Osteocyte (in vitro differentiated cells): ENCODE measurements around the gene NRIP2. TPM values are rescaled to one million over a fixed set of nuclear protein-coding genes. Genes with fewer than 3 reads are reported as not detected.

Source experiments
- DNase-seq: peaks from one replicate; pipeline ENCODE4 v3.0.0; 2021; ENCODE audit warnings: mixed read lengths; ENCODE audit not compliant: unreplicated experiment; ENCODE audit errors: extremely low spot score
- H3K27ac Mint-ChIP-seq: one replicate; pipeline ENCODE4 v1.8.0; 2021; ENCODE audit warnings: mild to moderate bottlenecking, mixed read lengths; ENCODE audit not compliant: unreplicated experiment
- H3K27me3 Mint-ChIP-seq: one replicate; pipeline ENCODE4 v1.8.0; 2021; ENCODE audit warnings: mixed read lengths; ENCODE audit not compliant: unreplicated experiment
- H3K36me3 Mint-ChIP-seq: one replicate; pipeline ENCODE4 v1.8.0; 2021; ENCODE audit warnings: mixed read lengths; ENCODE audit not compliant: unreplicated experiment
- H3K4me1 Mint-ChIP-seq: one replicate; pipeline ENCODE4 v1.8.0; 2021; ENCODE audit warnings: mixed read lengths; ENCODE audit not compliant: unreplicated experiment
- H3K4me3 Mint-ChIP-seq: one replicate; pipeline ENCODE4 v1.8.0; 2021; ENCODE audit warnings: mild to moderate bottlenecking, moderate library complexity, mixed read lengths; ENCODE audit not compliant: unreplicated experiment
- H3K9me3 Mint-ChIP-seq: one replicate; pipeline ENCODE4 v1.8.0; 2021; ENCODE audit warnings: mixed read lengths; ENCODE audit not compliant: unreplicated experiment
- total RNA-seq: library from RNA; stranded (reverse); gene quantifications from 2 replicates; pipeline ENCODE4 v1.2.1, GENCODE V29; 2021
- TF ChIP-seq, protein P1 (sequence below): fragments of 200-600 bp; sonication (generic); IDR thresholded peaks from 2 replicates; pipeline ENCODE4 v1.5.0; 2021; ENCODE audit warnings: antibody characterized with exemption, mild to moderate bottlenecking, moderate library complexity

NRIP2 gene
- total RNA-seq, 1 donor from 2014 or later = not detected

DNA sequence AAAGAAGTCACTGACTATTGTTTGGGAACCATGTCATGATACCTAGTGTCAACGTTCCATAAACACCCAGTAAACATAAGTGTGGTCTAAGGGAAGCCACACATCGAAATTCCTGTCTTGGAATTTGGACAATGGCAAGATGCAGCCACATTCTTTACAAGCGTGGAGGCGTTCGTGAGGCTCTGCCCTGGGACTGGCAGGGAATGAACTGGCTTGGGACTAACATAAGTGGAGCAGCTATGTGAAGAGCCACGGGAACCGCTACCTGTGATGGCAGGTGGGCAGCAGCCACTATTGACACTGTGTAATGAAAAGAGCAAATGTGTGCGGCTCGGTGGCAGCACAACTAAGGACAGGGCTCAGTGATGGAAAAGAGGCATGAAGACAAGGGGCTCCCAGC, 10.0 kb upstream of the NRIP2 start:
- H3K4me1 Mint-ChIP-seq = peaks cover 43% of the 10 kb centered on the region
- H3K36me3 Mint-ChIP-seq = peaks cover 4% of the 10 kb centered on the region
- no peak for DNase-seq
- peak overlapping the region; percentile 78 for H3K27ac Mint-ChIP-seq
- H3K27me3 Mint-ChIP-seq = no peaks in the 10 kb centered on the region
- no peak overlapping the region for H3K4me3 Mint-ChIP-seq
- H3K9me3 Mint-ChIP-seq = no peaks in the 10 kb centered on the region
- TF ChIP-seq, protein P1, sequence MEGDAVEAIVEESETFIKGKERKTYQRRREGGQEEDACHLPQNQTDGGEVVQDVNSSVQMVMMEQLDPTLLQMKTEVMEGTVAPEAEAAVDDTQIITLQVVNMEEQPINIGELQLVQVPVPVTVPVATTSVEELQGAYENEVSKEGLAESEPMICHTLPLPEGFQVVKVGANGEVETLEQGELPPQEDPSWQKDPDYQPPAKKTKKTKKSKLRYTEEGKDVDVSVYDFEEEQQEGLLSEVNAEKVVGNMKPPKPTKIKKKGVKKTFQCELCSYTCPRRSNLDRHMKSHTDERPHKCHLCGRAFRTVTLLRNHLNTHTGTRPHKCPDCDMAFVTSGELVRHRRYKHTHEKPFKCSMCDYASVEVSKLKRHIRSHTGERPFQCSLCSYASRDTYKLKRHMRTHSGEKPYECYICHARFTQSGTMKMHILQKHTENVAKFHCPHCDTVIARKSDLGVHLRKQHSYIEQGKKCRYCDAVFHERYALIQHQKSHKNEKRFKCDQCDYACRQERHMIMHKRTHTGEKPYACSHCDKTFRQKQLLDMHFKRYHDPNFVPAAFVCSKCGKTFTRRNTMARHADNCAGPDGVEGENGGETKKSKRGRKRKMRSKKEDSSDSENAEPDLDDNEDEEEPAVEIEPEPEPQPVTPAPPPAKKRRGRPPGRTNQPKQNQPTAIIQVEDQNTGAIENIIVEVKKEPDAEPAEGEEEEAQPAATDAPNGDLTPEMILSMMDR = no peak

DNA sequence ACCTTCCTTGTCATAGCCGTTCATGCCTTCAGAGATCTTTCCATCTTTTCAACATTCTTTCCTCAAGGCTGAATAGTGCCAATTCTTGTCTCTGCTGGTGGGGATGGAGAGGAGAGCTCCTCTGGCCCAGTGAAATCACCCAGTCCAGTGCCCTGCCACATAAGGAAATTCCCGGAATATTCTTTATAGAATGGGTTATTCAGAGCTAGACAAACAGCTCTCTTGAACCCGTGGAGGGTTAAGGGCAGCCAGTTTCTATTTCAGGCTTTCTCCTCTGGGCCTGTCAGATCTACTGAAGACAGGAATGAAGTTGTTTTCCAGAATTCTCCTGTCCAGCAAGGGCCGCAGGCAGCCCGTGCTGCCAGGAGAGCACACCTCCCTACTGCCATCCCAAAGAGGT, 8.1 kb upstream of the NRIP2 start:
- Mint-ChIP-seq H3K27me3 (no peaks in the 10 kb centered on the region), H3K27ac (no peak overlapping the region)

DNA sequence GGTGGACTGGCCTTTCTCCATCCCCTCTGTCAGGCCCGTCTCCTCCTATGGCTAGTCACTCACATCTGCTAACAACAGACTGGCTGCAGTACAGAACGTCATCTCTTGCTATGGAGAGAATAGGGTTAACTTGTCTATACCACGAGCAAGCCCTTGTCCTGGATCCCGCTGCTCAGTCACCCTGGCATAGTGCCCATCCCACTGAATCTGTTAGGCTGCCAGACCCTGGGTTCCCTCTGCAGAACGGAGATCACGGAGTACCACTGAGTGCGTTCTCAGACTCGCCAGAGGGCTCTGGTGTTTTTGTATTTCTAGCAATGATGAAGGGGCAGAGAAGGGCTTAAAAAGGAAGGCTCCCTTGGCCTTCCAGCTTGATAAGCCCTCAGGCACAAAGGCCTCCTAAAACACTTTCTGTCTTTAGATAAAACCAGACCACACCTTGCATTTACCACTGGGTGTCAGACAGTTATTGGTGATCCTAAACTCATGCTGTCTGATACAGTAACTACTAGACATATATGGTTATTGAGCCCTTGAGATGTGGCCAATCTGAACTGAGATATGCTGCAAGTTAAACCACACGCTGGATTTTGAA, 6.3 kb upstream of the NRIP2 start:
- Mint-ChIP-seq H3K27me3 (no peaks in the 10 kb centered on the region), H3K27ac (no peak overlapping the region), H3K4me1 (peaks cover 23% of the 10 kb centered on the region), H3K36me3 (peaks cover 7% of the 10 kb centered on the region), H3K4me3 (no peak overlapping the region), H3K9me3 (no peaks in the 10 kb centered on the region)
- TF ChIP-seq, protein P1 = no peak
- no peak for DNase-seq

More for the DNA sequence above, 8.1 kb upstream of the NRIP2 start:
- Mint-ChIP-seq H3K4me3 (no peak overlapping the region), H3K4me1 (peaks cover 28% of the 10 kb centered on the region), H3K9me3 (no peaks in the 10 kb centered on the region), H3K36me3 (peaks cover 7% of the 10 kb centered on the region)
- DNase-seq = no peak
- TF ChIP-seq, protein P1 = no peak

DNA sequence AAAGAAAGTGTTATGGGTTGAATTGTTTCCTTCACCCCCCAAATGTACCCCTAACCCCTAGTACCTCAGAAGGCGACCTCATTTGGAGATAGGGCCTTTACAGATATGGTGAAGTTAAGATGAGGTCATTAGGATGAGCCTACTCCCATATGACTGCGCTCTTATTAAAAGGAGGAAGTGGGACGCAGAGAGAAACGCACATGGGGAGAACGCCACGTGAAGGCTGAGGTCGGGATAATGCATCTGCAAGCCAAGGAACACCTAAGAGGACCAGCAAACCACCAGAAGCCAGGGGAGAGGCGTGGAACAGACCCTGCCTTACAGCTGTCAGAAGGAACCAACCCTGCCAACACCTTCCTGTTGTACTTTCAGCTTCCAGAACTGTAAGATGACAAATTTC, 1.7 kb upstream of the NRIP2 start:
- TF ChIP-seq, protein P1 = no peak
- Mint-ChIP-seq H3K4me1 (peaks cover 15% of the 10 kb centered on the region), H3K9me3 (no peaks in the 10 kb centered on the region), H3K27ac (no peak overlapping the region), H3K36me3 (peaks cover 13% of the 10 kb centered on the region), H3K27me3 (no peaks in the 10 kb centered on the region), H3K4me3 (no peak overlapping the region)
- DNase-seq = no peak

DNA sequence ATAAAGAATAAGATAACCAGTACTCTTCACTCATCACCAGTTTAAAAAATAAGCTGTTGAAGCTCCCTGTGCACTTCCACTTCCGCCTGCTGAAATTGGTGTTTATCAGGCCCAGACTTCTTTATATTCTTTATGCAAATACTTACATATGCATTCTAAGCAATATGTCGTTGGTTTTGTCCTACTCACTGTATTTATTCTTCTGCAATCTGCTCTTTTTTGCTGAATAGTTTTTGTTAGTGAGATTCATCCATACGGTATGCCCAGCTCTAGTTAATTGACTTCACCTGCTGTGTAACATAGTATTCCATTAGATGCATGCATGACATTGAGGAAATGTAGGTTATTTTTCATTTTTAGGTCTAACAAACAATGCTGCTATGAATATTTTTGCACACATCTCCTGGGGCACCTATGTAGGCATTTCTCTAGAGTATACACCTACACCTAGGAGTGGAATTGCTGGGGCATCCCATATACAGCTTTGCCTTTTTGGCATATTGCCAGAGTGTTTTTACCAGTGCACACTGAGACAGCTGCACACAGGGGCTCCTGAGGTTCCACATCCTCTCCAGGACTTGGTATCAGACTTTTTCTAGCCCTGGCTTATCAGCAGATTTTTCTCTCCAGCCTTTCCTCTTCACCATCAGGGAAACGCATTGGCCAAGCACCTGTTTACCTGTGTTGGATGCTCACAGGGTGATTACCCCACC, 1.0 kb upstream of the NRIP2 start:
- H3K27me3 Mint-ChIP-seq = no peaks in the 10 kb centered on the region
- no peaks in the 10 kb centered on the region for H3K9me3 Mint-ChIP-seq
- DNase-seq = no peak
- H3K4me3 Mint-ChIP-seq = no peak overlapping the region
- peaks cover 14% of the 10 kb centered on the region for H3K36me3 Mint-ChIP-seq
- H3K27ac Mint-ChIP-seq = peak overlapping the region; percentile 16
- H3K4me1 Mint-ChIP-seq = peaks cover 15% of the 10 kb centered on the region
- TF ChIP-seq, protein P1 = no peak
